Activated CD4-positive, alpha-beta T cell treated with anti-CD3 and anti-CD28 coated beads, Interleukin-10, Interleukin-2, amounts not matched to agents 100 ng/mL and 50 ng/mL, durations not matched to agents 16 hours and 8 hours (primary cell): ENCODE data around the gene SLC31A1.
"Not testable (repeated sequence)": the region's sequence is repeated elsewhere in the genome, so short reads cannot be mapped to it uniquely, and the experiment has no call there.

Experiments
- DNase-seq: peaks from one replicate; pipeline ENCODE4 v3.0.0-alpha.2; 2020

SLC31A1 gene

DNA sequence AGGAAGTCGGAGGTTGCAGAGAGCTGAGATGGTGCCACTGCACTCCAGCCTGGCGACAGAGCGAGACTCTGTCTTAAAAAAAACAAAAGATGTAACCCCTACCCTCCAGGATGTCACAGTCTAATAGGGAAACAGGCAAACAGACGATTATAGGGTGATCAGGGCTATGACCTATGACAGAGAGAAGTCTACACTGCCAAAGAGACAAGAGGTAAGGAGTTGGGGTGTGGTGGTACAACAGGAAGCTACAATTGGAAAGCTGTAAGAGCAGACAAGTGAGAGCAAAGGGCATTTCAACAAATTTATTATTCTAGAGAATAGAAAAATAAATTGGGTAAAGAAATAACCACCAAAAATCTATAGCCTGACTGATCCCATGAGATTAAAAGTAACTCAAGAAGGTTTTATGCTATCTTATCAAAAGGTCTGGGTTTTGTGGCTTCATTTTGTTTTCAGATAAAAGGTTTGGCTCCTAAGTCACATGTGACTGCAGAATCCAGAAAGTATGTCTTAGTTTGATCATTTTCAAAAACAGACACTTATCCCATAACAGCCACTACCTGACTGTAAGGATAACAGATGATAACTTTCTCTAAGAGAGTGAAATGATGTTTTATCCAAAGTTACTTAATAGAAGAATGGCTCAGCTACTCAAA is 46.7 kb downstream of the SLC31A1 start:
- DNase-seq: no peak

DNA sequence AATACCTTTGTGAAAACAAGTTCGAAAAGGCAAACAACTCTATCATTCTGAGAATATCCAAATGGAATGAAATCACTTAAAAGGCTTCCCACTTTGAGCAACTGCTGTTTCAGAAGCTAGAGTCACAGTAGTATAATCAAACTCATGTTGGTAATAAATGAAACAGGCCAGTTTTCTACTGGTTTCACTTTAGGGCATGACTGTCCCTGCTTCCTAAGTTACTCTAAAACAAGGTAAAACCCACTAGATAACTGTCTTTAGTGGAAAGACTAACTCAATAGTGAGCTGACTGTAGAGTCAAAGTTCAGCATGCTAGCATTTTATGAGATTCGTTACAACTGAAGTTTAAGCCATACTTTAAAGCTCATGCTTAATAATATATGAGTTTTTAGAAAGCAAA is 48.0 kb downstream of the SLC31A1 start:
- peak; percentile 34 for DNase-seq

DNA sequence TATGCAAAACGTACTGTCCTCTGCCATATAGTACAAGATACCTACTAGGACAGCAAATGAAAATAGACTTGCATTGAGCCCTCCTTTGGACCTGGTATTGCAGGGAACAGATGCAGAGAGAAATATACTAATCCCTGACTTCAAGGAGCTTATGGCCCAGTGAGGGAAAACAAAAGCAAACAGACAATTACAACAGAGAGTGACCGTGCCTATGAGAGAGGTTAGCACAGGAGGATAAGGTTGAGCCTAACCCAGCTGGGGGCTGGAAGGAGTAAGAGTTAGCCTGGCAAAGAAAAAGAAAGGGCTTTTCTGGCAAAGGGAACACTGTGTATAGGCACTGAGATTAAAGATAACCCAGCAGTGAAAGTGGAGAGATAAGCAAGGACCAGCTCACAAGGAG is 48.5 kb downstream of the SLC31A1 start:
- DNase-seq: no peak

DNA sequence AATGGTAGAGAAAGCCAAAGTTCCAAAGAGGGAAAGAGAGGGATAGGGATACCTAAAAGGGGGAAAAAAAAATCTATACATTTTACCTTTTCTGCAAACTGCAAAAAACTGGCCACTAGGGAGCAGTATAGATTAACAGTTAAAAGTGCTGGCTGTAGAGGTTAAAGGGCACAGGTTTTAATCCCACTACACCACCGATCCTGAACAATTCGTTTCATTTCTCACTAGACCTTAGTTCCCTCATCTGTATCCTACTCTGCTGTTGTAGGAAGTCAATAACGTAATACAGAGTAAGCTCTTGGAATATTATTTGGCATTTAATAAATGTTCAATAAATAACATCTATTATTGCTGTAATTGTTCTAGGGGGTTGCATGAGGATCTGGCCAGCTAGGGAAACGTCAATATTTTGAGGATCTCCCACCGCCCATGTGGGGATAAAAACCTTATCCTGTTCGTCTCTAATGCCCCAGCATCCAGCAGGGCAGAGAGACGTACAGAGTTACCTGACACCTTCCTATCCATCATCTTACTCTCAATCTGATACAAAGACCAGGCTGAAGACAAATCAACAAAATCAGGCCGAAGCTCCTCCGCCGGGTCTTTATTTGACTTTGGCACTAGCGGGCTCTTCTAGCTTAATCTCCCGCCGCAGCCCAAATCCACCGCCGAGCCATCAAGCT is 53.3 kb downstream of the SLC31A1 start:
- DNase-seq: peak; percentile 77

DNA sequence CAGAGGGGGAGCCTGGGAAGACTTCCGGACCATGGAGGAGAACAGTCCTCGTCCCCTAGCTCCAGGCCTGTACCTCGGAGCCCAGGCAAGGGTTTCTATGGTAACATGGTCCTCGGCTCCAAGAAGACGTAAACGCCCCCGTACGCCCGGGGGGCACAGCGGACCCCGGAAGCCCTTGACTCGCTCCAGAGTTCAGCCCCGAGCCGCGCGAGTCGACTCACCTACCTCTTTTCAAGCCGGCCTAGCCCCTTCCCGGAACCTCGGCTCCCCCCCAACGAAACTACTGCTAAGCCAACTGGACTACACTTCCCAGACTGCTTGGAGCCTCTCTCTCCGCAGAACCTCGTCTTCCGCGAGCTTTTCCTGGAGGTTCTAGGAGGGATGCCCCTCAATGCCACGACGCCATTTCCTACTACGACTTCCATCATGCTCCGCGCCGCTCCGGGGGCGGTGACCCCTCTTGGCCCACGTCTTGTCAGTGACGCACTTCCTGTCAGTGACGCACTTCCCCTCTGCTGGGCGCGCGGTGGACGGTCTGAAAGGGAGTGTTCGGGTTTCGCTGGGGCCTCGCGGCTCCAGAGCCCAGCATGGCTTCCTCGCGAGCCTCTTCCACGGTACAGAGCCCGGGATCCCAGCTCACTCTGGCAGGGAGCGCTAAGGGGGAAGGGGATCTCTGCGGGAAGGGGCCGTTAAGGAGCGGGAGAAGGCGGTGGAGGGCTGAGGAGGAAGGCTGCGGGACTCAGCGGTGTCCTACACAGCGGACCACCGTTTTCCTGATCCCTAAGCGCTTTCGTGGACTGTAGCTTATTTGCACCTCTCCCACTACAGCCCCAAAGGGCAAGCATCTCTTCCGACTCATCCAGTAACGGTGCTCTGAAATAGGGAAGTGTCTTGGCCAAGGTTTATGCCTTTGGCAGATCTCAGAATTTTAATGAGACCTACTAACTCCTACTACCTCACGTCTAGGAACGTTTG is 54.1 kb downstream of the SLC31A1 start, which contains the start of the genes CDC26 and PRPF4:
TSS of gene CDC26 (minus strand) at position 416 of the 975 bp plus-strand sequence. CDS start 3,065 bp downstream, outside the sequence.
TSS of gene PRPF4 (plus strand) at position 502 of the 975 bp plus-strand sequence. CDS start at position 588, 86 bp downstream.
- DNase-seq: peak; percentile 98

DNA sequence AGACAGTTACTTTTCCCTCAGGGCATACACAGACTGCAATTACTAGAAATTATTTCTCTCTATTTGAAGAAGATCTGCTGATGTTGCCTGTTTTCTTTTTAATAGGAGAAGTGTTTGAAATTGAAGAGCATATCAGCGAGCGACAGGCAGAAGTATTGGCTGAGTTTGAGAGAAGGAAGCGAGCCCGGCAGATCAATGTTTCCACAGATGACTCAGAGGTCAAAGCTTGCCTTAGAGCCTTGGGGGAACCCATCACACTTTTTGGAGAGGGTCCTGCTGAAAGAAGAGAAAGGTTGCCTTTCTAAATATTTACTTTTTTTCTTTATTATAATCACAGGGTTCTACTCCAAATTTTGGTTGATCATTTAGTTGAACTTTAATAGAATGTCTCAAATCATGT is 57.5 kb downstream of the SLC31A1 start:
- DNase-seq: no peak

DNA sequence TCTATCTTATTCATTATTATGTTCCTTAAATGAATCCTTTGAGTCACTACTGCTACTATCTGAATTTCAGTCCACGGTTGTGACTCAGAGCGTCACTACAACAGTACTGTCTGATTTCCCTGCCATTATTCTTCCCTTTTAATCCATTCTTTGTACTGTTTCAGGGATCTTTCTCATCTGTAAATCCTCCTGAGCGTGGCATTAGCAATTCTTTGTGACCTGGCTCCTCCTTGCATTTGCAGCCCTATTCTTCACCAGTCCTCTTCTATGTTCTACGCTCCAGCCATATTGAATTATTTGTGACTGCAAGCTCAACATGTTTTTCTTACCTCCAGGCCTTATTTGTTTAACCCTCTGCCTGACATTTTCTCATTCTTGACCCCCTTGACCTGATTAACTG is 60.0 kb downstream of the SLC31A1 start:
- no peak for DNase-seq

DNA sequence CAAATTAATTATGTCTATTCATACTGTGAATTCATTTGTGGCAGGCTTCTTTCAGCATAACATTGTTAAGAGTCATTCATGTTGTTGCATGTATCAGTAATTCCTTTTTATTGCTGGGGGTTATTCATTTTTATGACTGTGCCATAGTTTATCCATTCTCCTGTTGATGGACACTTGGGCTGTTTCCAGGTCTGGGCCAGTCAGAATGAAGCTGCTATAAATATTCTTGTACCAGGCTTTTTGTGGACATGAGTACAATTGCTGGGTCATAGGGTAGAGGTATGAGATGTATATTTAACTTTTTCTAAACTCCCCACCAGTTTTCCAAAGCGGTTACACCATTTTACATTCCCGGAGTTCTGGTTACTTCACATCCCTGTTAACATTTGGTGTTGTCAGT is 67.7 kb downstream of the SLC31A1 start:
- DNase-seq: no peak

DNA sequence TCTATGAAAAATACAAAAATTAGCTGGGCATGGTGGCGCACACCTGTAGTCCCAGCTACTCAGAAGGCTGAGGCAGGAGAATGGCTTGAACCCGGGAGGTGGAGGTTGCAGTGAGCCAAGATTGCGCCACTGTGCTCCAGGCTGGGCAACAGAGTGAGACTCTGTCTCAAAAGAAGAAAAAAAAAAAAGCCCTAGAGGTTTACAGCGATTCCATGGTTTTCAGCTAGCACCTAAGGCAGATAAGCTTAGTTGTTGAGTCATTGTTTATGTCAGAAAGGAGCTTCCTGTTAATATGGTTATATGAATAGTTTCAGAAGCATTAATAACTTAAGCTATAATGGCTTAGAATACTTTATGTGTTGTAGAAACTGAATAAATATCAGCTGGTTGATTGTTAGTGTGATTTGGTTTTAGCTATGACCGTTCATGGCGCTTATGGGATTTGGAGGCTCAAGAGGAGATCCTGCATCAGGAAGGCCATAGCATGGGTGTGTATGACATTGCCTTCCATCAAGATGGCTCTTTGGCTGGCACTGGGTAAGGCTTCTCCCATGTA is 68.8 kb downstream of the SLC31A1 start:
- DNase-seq: no peak

DNA sequence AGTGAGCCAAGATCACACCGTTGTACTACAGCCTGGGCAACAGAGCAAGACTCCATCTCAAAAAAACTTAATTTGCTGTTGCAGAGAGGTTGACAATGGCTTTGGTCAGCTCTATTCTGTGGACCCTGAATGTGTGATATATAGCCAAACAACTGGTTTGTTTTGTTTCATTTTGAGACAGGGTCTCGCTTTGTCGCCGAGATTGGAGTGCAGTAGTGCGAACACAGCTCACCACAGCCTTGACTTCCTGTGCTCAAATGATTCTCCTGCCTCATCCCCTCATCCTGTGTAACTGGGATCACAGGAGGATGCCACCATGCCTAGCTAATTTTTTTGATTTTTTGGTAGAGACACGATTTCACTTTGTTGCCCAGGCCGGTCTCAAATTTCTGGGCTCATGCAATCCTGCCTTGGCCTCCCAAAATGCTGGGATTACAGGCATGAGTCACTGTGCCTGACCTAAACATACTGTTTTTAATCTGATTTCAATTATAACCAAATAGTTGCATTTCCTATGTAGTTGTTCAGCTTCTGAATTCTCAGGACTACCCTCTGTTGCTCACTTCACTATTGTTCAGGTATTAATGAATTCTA is 72.0 kb downstream of the SLC31A1 start:
- DNase-seq: peak; percentile 33

DNA sequence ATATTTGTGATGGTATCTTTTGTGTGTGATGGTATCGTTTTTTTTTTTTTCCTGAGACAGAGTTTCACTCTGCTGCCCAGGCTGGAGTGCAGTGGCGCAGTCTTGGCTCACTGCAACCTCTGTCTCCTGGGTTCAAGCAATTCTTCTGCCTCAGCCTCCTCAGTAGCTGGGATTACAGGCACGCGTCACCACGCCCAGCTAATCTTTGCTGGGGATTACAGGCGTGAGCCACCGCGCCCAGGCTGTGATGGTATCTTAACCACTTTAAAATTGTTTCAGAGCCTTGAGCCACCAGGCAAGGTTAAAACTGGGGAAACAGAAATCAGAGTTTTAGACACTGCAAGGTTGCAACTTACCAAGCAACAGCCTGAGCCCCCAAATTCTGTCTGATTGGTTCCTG is 74.9 kb downstream of the SLC31A1 start:
- not testable (repeated sequence) for DNase-seq

DNA sequence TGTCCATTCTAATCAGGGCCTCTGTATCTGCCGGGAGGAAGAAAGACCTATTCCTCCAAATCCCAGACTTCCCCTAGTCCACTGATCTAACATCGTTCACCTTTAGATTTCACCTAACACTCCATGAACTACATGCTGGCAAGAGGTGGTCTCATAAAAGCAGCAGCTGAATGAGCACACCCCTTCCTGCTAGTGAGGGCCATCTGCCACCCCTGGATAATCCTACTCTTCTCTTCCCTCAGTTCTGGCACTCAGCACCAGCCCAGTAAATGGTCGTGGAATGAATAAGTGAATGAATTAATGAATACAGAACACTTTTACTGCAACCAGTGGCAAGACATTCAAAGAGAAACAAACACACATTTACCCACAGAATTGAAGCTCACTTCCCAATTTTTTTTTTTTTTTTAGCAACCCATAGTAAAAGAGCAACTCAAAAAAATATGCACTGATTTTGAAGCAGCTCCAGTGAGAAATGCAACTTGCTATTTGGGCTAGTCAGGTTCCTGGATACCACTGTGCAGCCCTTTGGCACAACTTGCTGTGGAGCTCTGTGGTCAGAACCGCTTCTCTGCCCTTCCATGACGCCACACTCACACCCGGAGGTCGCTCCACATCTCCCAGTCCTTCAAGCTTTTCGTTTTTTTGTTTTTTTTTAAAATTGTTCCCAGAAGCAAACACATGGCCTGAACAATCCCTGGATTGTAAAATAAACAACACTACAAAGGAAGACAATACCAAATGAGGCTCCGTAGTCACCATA is 75.6 kb downstream of the SLC31A1 start:
- DNase-seq: no peak

DNA sequence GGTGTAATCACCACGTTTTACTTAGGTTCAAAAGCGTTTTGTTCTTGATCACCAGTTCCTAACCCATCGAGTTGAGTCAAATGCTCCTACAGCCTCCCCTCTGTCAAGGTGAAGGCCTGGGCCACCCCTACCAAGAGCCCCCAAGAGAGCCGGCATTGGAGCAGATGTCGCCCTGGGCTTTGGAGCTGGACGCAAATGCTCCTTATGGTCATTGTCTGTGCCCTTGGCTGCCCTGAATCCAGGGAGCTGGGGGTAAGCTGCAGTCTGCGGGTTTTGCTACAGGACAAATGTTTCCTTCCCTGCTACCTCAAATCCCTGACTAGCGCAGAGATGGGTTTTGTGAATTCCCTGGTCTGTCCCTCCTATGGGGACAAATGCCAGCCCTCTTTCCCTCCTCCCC is 77.0 kb downstream of the SLC31A1 start:
- no peak for DNase-seq

DNA sequence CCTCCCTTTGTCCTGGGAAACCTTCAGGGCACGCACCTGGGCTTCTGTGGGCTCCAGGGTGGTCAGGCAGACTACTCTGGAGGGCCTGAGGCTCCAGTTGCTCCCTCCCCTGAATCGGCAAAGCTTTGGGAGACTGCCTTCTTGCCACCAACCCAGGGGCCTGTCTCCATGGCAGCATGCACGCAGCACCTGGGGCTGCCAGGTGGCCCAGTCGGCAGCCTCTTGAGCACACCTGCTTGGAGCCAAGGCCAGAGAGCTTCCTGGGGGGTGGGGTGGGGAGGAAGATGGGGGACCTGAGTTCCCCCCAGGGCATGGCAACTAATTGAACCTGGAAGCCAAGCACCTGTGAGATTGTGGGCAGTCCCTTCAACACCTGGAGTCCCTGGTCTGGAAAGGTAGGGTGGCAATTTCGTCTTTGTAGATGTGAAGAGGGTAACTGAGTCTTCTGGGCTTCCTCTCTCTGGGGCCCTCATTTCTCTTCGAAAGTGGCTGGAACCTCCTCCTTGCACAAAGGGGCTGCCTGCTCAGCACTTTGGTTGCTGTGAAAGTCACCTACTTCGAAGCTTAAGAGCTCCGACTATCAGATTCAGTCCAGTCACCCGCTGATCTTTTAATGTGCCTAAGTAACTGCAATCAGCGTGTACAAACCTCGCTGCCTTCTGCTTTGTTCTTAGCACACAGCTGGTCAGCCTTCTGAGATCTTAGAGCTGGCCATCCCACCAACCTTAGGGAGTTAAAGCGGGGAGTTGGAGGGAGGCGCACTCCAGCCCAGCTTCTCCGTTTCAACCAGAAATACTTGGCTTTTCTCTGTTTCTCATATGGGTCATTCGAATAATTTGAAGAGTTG is 77.8 kb downstream of the SLC31A1 start:
- no peak for DNase-seq

DNA sequence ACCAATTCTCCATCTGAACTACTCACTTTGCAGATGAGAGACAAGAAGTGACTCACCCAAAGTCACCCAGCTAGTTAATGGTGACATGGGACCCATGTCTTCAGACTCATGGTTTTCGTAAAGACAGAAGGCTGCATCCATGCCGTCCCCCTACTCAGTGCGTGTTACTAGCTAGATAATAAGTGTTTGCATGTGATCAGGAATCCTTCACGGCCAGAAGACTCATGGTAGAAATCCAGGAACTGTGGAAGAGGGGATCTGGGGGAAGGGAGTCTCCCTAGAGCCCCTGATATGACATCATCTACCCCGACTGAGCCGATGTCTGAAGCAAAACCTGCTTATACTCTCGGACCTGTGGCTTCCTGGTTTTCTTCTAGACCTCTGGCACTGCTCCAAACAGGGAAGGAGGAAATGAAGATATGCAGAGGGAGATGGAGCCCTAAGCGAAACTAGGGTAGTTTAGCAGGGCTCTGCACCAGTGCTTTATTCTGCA is 78.5 kb downstream of the SLC31A1 start:
- no peak for DNase-seq

DNA sequence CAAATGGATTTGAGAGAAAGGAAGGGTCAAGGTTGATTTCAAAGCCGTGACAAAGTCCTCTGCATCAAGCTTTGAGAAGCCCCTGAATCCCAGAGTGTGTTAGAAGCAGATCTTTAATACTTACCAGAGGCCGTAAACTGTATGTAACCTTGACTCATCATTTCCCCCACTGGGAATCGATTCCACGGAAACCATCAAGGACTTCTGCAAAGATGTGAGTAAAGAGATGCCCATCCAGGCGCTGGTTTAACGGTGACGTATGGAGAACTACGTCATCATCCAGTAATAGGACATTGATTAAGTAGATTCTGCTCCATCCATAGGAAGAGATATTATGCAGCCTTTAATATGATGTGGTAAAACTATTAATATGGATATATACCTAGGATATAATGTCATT is 80.2 kb downstream of the SLC31A1 start:
- DNase-seq: no peak

DNA sequence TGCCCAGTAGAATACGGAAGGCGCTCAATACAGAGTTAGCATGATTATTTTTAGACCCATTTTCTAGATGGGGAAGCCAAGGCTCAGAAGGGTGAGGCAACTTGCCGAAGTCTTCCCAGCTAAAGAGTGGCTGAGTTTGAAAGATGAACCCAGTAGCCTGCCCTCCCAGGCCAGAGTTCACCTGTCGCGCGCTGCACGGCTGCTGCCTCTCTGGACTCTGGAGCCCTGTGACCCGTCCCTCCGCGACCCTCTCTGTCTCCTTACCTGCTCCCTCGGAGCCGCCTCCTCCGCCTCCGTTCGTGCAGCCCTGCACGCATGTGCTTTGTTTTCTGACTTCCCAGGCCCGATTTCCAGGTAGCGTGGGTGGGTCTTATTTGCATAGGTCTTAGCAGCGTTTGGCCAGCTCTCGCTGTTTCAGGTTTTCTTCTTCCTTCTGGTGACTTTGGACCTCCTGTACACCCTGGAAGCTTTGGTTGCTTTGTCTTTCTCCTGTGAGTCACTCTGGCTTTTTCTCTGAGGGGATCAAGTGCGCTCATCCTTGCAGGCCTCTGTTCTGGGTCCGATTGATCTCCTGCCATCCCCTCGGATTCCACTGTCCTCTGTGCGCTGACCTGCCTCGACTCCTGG is 81.6 kb downstream of the SLC31A1 start, which contains the start of gene RNF183:
TSS of gene RNF183 (minus strand) at position 585 of the 627 bp plus-strand sequence. CDS start 5,192 bp downstream, outside the sequence.
- DNase-seq: no peak

DNA sequence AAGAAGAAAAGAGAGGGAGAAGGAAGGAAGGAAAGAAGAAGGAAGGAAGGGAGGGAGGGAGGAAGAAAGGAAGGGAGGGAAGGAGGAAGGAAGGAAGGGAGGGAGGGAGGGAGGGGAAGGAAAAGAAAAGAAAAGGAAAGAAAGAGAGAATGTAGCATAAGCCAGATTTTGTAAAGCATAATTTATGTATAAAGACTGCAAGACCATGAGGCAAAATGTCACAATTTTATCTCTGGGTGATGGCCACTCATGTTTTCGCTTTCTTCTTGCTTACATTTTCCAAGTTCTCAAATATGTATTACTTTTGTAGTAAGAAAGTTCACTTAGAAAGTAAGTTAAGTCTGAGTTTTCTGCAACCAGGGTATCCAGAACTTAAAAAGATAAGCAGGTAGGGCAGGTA is 85.2 kb downstream of the SLC31A1 start:
- DNase-seq: no peak

DNA sequence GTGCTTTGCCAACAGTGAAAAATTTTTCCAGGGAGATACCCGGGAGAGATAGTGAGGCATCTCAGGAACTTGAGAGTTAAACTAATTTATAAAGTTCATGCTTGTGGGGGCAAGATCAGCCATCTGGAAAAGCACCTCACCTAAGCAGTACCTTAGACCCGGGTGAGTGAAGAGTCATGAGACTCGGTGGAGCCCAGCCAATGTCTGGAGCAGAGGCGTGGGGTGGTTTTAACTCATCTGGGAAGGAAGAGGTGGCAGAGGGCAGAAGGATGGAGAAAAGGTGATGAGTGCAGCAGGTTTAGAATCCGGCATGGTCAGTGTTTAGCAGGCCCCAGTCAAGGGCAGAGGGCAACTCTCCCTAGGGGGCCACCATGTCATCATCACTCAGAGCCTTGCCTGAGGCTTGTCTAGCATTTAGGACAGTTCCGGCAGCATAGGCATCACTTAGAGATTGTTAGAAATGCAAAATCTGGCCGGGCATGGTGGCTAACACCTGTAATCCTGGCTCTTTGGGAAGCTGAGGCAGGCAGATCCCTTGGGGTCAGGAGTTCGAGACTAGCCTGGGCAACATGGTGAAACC is 86.1 kb downstream of the SLC31A1 start:
- DNase-seq: no peak
